Left lung (tissue), 10 donors: ENCODE results near the gene PFN3. TPM values are rescaled to one million over a fixed set of nuclear protein-coding genes. Genes with fewer than 3 reads are reported as not detected.

Experiments
- ATAC-seq: fragments of 200-7000 bp; cut with Tn5 transposase; one replicate; pipeline ENCODE4 v1.9.1; 2020; ENCODE audit warnings: moderate library complexity
- DNase-seq, 4 donors: peaks; one replicate each; pipeline ENCODE4 v3.0.0-alpha.2; 2013 to 2020
- H3K27ac ChIP-seq, 2 donors: fragments of 200-600 bp; sonication (generic) in 1 of 2; one replicate each; pipeline versions ENCODE4 v1.5.0 to v1.8.0; 2020 to 2021
- H3K27me3 ChIP-seq, 2 donors: fragments of 200-600 bp; sonication (generic) in 1 of 2; one replicate each; pipeline versions ENCODE4 v1.5.0 to v1.8.0; 2020 to 2021
- H3K36me3 ChIP-seq, 2 donors: fragments of 200-600 bp; sonication (generic) in 1 of 2; one replicate each; pipeline versions ENCODE4 v1.5.0 to v1.8.0; 2020 to 2021
- H3K4me1 ChIP-seq, 2 donors: fragments of 200-600 bp; one replicate each; pipeline ENCODE4 v1.8.0; 2021
- H3K4me3 ChIP-seq, 2 donors: fragments of 200-600 bp; sonication (generic) in 1 of 2; one replicate each; pipeline versions ENCODE4 v1.5.0 to v1.8.0; 2020 to 2021; ENCODE audit warnings: mild to moderate bottlenecking in 1 of 2
- H3K9me3 ChIP-seq, 2 donors: fragments of 200-600 bp; sonication (generic) in 1 of 2; one replicate each; pipeline versions ENCODE4 v1.5.0 to v1.8.0; 2020 to 2021
- intact Hi-C, 2 donors: fragments of 100-400 bp; cut with DNase I; formaldehyde crosslinking; loops; one replicate each; pipeline versions ENCODE4 v1.11.2 to v1.14.2; 2022
- polyA plus RNA-seq, 6 donors: library from polyadenylated mRNA; unstranded; fragments of 120-200 nt; gene quantifications; one replicate each; pipeline ENCODE4 v1.2.1, GENCODE V29; 2013; ENCODE audit not compliant: insufficient read length in 6 of 6
- total RNA-seq, 2 donors: library from RNA; stranded (reverse); fragmentation: NEBNext Ultra II Directional; extraction: Animal tissue kit (Norgen Biotek cat#: 25700); gene quantifications; one replicate each; pipeline ENCODE4 v1.2.1, GENCODE V29; 2021
- TF ChIP-seq, protein P1 (sequence below), 2 donors: fragments of 200-600 bp; sonication (generic) in 1 of 2; IDR thresholded peaks; one replicate each; pipeline versions ENCODE4 v1.5.0 to v1.8.0; 2021; ENCODE audit warnings: antibody characterized with exemption in 2 of 2
- donor health status: DM: no; HTN: yes; CAD: no.
- donor health status: DM: no; HTN: no; CAD: no.

PFN3 gene
- total and polyA plus RNA-seq, 8 donors: not detected

DNA sequence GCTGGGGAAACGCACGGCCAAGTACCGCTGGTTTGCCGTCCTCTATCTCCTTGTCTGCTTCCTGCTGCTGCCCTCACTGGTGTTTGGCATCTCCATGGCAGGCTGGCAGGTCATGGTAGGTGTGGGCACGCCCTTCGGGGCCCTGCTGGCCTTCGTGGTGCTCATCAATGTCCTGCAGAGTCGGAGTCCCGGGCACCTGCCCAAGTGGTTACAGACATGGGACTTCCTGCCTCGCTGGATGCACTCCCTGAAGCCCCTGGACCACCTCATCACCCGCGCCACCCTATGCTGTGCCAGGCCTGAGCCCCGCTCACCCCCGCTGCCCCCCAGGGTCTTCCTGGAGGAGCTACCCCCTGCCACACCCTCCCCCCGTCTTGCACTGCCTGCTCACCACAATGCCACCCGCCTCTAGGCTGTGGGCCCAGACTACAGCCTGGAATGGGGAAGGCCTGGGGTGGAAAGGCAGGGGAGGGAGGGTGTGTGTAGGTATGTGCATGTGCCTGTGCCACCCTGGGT is 2.5 kb downstream of the PFN3 start:
- no peak for DNase-seq
- intact Hi-C loops: loop anchor here in 1 of 2 donors (10.0 kb wide), 1 partner anchor 57 kb away; no protein-coding TSS in a partner anchor

DNA sequence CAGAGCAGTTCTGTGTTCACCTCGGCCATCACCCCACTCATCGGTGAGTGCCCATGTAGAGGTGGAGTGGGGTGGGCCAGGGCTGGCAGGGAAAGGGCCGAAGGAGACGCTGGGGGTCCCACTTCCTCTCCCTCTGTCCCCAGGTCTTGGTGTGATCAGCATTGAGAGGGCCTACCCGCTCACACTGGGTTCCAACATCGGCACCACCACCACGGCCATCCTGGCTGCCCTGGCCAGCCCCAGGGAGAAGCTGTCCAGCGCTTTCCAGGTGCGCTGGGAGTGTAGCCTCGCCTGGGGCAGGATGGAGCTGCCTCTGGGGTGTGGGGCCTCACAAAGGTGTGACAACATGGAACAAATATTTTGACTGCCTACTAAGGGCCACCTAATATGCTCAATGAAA is 3.7 kb downstream of the PFN3 start:
- TF ChIP-seq, protein P1, sequence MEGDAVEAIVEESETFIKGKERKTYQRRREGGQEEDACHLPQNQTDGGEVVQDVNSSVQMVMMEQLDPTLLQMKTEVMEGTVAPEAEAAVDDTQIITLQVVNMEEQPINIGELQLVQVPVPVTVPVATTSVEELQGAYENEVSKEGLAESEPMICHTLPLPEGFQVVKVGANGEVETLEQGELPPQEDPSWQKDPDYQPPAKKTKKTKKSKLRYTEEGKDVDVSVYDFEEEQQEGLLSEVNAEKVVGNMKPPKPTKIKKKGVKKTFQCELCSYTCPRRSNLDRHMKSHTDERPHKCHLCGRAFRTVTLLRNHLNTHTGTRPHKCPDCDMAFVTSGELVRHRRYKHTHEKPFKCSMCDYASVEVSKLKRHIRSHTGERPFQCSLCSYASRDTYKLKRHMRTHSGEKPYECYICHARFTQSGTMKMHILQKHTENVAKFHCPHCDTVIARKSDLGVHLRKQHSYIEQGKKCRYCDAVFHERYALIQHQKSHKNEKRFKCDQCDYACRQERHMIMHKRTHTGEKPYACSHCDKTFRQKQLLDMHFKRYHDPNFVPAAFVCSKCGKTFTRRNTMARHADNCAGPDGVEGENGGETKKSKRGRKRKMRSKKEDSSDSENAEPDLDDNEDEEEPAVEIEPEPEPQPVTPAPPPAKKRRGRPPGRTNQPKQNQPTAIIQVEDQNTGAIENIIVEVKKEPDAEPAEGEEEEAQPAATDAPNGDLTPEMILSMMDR (IDR thresholded peaks at IDR 0.05): no peak
- ATAC-seq (no peak), DNase-seq (no peak)
- Histone ChIP-seq H3K36me3 (no peaks in the 10 kb centered on the region), H3K27ac (no peak overlapping the region), H3K4me3 (no peak overlapping the region), H3K27me3 (peaks cover 27 to 69% of the 10 kb centered on the region in 2 donors), H3K9me3 (no peaks in the 10 kb centered on the region), H3K4me1 (peaks cover 0 to 13% of the 10 kb centered on the region in 2 donors)
- intact Hi-C loops: loop anchor here in 1 of 2 donors (10.0 kb wide), 1 partner anchor 58 kb away; no protein-coding TSS in a partner anchor

More for the DNA sequence above, 2.5 kb downstream of the PFN3 start:
- H3K9me3 ChIP-seq: no peaks in the 10 kb centered on the region
- no peak overlapping the region for H3K4me3 ChIP-seq
- H3K27me3 ChIP-seq: peaks cover 37 to 81% of the 10 kb centered on the region in 2 donors
- peaks cover 3 to 22% of the 10 kb centered on the region in 2 donors for H3K4me1 ChIP-seq
- TF ChIP-seq, protein P1 (IDR thresholded peaks at IDR 0.05): no peak
- no peak for ATAC-seq
- H3K27ac ChIP-seq: no peak overlapping the region
- H3K36me3 ChIP-seq: no peaks in the 10 kb centered on the region

DNA sequence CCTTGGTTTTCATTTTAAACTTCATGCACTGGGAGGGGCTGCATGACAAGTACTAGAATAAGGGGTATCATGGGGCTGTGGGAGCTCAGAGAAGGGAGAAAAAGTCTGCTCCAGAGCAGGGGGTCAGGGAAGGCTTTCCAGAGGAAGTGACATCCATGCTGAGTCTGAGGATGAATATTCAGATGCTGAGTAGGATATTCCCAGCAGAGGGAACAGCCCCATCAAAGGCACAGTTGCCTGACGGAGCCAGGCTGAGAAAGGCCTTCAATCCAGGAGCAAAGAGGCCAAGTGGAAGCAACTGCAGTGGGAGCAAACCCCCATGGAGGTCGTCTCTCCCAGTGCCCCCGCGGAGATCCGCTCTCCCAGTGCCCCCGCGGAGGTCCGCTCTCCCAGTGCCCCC is 4.4 kb downstream of the PFN3 start:
- Histone ChIP-seq H3K36me3 (no peaks in the 10 kb centered on the region), H3K27me3 (peaks cover 20 to 62% of the 10 kb centered on the region in 2 donors), H3K4me1 (peaks cover 0 to 13% of the 10 kb centered on the region in 2 donors), H3K4me3 (no peak overlapping the region), H3K9me3 (no peaks in the 10 kb centered on the region), H3K27ac (no peak overlapping the region)
- no peak for ATAC-seq
- DNase-seq: no peak
- intact Hi-C loops: loop anchor here in 1 of 2 donors (10.0 kb wide), 1 partner anchor 59 kb away; no protein-coding TSS in a partner anchor
- TF ChIP-seq, protein P1 (IDR thresholded peaks at IDR 0.05): no peak

DNA sequence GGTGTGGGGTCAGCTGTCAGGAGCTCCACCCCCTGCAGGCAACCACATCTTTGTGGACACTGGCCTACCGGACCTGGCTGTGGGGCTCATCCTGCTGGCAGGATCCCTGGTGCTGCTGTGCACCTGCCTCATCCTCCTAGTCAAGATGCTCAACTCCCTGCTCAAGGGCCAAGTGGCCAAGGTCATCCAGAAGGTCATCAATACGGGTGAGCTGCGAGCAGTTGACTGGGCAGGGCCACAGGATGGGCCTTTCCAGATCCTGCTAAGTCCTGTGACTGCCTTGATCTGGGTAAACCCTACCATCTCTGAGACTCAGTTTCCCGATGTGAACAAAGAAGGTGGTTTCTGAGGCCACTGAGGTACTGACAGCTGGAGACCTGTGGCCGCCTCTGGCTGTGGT is 6.5 kb downstream of the PFN3 start:
- Histone ChIP-seq H3K4me3 (no peak overlapping the region), H3K9me3 (no peaks in the 10 kb centered on the region), H3K4me1 (peaks cover 14 to 27% of the 10 kb centered on the region in 2 donors), H3K36me3 (no peaks in the 10 kb centered on the region), H3K27me3 (peaks cover 0 to 41% of the 10 kb centered on the region in 2 donors), H3K27ac (no peak overlapping the region)
- intact Hi-C loops: loop anchor here (5.0 to 10.0 kb wide), 3 partner anchors 58 to 108 kb away; no protein-coding TSS in a partner anchor
- TF ChIP-seq, protein P1 (IDR thresholded peaks at IDR 0.05): no peak
- ATAC-seq (no peak), DNase-seq (no peak)

DNA sequence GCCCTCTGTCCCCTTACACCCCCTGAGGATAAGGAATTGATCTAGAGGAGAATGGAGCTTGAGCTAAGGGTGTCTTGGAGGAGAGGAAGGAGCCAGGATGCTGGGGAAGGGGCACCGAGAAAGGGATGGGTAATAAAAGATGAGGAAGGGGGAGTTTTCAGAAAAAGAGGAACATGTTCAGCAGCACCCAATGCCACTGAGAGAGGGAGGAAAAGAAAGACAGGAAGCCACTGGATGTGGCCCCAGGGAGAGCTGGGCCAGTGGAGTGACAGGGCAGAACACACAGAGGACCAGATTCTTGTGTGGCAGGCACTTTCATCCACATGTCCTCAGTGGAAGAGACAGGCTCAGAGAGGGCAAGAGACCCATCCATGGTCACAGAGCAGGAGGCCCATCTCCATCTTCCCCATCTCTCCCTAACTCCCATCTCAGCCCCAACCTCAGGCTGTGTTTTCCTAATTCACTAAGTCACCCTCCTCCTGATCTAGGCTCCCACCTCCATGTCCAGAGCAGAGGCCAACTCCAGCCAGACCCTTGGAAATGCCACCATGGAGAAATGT is 7.2 kb downstream of the PFN3 start:
- no peak for ATAC-seq
- H3K4me3 ChIP-seq: no peak overlapping the region
- peaks cover 0 to 34% of the 10 kb centered on the region in 2 donors for H3K27me3 ChIP-seq
- H3K27ac ChIP-seq: no peak overlapping the region
- H3K36me3 ChIP-seq: no peaks in the 10 kb centered on the region
- no peaks in the 10 kb centered on the region for H3K9me3 ChIP-seq
- peaks cover 14 to 34% of the 10 kb centered on the region in 2 donors for H3K4me1 ChIP-seq
- DNase-seq: no peak
- intact Hi-C loops: loop anchor here (5.0 to 10.0 kb wide), 3 partner anchors 59 to 109 kb away; no protein-coding TSS in a partner anchor
- TF ChIP-seq, protein P1 (IDR thresholded peaks at IDR 0.05): no peak
